OCI-LY1 (cell line): ENCODE results near the gene TBX4.

ENCODE experiments used
- CTCF ChIP-seq: fragments of 200-600 bp; sonication (generic), shearing (Covaris generic); IDR thresholded peaks from 2 replicates; pipeline ENCODE4 v1.5.1; 2017; ENCODE audit warnings: mild to moderate bottlenecking, antibody characterized with exemption, low read length, moderate library complexity, mixed read lengths
- EZH2 ChIP-seq: fragments of 200-600 bp; sonication (generic), shearing (Covaris generic); IDR thresholded peaks from 2 replicates; pipeline ENCODE4 v1.8.0; 2017; ENCODE audit warnings: borderline replicate concordance, mixed run types, mild to moderate bottlenecking, antibody characterized with exemption, low read length, moderate library complexity, mixed read lengths

DNA sequence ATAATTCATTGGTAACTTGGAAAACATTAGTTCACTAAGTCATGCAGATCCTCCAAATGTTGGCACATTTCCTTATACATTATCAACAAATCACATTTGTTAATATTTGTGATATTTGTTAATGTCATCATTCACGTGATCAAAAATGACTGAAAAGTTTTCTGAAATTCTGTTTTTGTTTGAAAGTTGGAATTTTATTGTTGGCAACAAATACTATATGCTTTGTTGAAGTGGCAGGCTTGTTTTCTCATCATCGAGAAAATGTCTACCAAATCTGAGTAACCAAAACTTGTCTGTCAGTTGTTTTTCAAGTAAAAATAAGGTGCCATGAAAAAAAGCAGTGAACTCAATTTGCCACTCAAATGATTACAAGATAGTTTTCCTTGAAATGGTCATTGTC, 75.9 kb downstream of the TBX4 start:
- no peak for TF ChIP-seq CTCF
- TF ChIP-seq EZH2: no peak
